Measurements from ENCODE around the gene TGM6. TPM values are rescaled to one million over a fixed set of nuclear protein-coding genes. Genes with fewer than 3 reads are reported as not detected.

Gene TGM6
- total RNA-seq, 2 donors from 2014 or later, result not detected

DNA sequence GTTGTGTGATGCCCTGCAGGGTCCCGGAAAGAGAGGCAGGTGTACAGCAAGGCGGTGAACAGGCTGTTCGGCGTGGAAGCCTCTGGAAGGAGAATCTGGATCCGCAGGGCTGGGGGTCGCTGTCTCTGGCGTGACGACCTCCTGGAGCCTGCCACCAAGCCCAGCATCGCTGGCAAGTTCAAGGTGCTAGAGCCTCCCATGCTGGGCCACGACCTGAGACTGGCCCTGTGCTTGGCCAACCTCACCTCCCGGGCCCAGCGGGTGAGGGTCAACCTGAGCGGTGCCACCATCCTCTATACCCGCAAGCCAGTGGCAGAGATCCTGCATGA is 36.5 kb downstream of the TGM6 start:
- H3K4me3 ChIP-seq, result no peak overlapping the region
- no peak overlapping the region for H3K27ac ChIP-seq
- no peaks in the 10 kb centered on the region for H3K36me3 ChIP-seq
- no peaks in the 10 kb centered on the region for H3K27me3 ChIP-seq
- no peaks in the 10 kb centered on the region for H3K4me1 ChIP-seq
- peak; percentile 26 for DNase-seq (ENCODE audit: low spot score)
- TF ChIP-seq, protein P1, sequence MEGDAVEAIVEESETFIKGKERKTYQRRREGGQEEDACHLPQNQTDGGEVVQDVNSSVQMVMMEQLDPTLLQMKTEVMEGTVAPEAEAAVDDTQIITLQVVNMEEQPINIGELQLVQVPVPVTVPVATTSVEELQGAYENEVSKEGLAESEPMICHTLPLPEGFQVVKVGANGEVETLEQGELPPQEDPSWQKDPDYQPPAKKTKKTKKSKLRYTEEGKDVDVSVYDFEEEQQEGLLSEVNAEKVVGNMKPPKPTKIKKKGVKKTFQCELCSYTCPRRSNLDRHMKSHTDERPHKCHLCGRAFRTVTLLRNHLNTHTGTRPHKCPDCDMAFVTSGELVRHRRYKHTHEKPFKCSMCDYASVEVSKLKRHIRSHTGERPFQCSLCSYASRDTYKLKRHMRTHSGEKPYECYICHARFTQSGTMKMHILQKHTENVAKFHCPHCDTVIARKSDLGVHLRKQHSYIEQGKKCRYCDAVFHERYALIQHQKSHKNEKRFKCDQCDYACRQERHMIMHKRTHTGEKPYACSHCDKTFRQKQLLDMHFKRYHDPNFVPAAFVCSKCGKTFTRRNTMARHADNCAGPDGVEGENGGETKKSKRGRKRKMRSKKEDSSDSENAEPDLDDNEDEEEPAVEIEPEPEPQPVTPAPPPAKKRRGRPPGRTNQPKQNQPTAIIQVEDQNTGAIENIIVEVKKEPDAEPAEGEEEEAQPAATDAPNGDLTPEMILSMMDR (IDR thresholded peaks at IDR 0.05), result no peak
- no peaks in the 10 kb centered on the region for H3K9me3 ChIP-seq

DNA sequence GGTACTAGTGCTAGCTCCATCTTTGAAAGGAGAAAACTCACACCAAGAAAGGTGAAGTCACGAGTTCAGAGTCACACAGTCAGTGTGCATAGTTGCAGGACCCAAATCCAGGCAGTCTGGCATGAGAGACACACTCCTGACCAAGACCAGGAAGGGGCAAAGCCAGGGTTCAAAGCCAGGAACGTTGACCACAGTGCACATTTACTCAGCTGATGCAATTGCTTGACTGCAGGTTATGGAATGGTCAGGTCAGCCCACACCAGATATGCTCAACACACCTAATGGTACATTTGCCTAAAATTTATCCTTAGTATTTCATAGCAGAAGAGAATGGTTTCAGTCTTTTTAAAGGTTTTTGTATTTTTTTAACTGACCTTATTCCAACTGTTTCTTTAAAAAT is 37.7 kb downstream of the TGM6 start:
- no peak overlapping the region for H3K4me3 ChIP-seq
- H3K27ac ChIP-seq, result no peak overlapping the region
- no peaks in the 10 kb centered on the region for H3K4me1 ChIP-seq
- TF ChIP-seq, protein P1 (IDR thresholded peaks at IDR 0.05), result no peak
- H3K36me3 ChIP-seq, result no peaks in the 10 kb centered on the region
- no peaks in the 10 kb centered on the region for H3K27me3 ChIP-seq
- no peaks in the 10 kb centered on the region for H3K9me3 ChIP-seq
- no peak for DNase-seq (ENCODE audit: low spot score)

DNA sequence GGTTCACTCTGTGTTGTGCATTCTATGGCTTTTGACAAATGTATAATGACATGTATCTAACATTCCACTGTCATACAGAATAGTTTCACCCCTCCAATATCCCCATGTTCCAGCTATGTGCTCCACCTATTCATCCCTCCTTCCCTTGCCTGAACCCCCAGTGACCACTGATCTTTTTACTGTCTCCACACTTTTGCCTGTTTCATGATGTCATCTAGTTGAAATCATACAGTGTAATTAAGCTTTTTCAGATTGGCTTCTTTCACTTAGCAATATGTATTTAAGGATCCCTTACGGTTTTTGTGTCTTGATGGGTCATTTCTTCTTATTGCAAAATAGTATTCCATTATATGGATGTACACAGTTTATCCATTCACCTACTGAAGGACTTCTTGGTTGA is 39.8 kb downstream of the TGM6 start:
- no peak overlapping the region for H3K27ac ChIP-seq
- DNase-seq (ENCODE audit: low spot score), result no peak
- no peaks in the 10 kb centered on the region for H3K4me1 ChIP-seq
- no peaks in the 10 kb centered on the region for H3K36me3 ChIP-seq
- no peak overlapping the region for H3K4me3 ChIP-seq
- TF ChIP-seq, protein P1 (IDR thresholded peaks at IDR 0.05), result no peak
- H3K27me3 ChIP-seq, result no peaks in the 10 kb centered on the region
- H3K9me3 ChIP-seq, result peaks cover 0 to 2% of the 10 kb centered on the region in 2 donors

DNA sequence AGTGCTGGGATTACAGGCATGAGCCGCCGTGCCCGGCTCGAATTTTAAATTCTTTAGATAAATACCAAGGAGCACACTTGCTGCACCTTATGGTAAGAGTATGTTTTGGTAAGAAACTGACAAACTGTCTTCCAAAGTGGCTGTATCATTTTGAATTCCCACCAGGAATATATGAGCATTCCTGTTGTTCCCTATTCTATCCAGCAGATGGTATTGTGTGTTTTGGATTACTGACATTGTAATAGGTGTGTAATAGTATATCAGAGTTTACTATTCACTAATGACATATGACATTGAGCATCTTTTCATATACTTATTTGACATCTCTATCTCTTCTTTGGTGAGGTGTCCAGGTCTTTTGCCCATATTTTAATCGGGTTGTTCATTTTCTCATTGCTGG is 40.5 kb downstream of the TGM6 start:
- Histone ChIP-seq H3K27me3 (no peaks in the 10 kb centered on the region), H3K4me3 (no peak overlapping the region), H3K9me3 (peaks cover 0 to 8% of the 10 kb centered on the region in 2 donors), H3K27ac (no peak overlapping the region), H3K4me1 (no peaks in the 10 kb centered on the region), H3K36me3 (no peaks in the 10 kb centered on the region)
- TF ChIP-seq, protein P1 (IDR thresholded peaks at IDR 0.05), result no peak
- no peak for DNase-seq (ENCODE audit: low spot score)

DNA sequence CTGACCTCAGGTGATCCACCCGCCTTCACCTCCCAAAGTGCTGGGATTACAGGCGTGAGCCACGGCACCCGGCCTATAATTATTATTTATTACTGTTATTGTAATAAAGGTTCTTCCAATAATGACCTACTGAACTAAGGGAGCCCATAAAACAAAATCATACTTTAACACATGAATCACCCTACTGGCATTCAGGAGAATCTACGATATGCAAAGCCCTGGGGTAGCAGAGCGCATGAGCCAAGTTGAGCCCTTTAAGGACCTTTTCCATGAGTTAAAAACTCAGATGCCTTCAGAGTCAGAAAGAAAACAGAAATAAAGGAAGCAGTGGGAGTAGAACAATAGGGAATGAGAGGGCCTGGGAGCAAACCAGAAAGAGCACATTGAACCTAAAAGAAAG is 48.4 kb downstream of the TGM6 start:
- TF ChIP-seq, protein P1 (IDR thresholded peaks at IDR 0.05), result no peak
- no peak for DNase-seq (ENCODE audit: low spot score)
- Histone ChIP-seq H3K9me3 (peaks cover 0 to 8% of the 10 kb centered on the region in 2 donors), H3K4me1 (no peaks in the 10 kb centered on the region), H3K36me3 (no peaks in the 10 kb centered on the region), H3K27me3 (no peaks in the 10 kb centered on the region), H3K27ac (no peak overlapping the region), H3K4me3 (no peak overlapping the region)

DNA sequence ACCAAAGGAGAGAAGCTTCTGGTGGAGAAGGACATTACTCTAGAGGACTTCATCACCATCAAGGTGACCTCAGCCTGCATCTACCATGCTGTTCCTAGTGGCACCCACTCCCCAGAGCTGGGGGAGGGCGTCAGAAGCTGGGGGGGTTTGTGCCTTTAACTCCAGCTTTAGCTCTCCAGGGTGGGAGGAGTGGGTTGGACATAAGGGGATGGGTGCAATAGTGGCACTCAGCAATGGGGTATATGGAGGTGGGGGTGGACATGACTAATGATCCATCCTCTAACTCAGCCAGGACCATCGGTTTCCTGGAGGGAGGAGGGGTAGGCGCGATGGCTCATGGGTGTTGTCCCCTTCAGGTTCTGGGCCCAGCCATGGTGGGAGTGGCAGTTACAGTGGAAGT is 49.8 kb downstream of the TGM6 start:
- Histone ChIP-seq H3K9me3 (peaks cover 0 to 6% of the 10 kb centered on the region in 2 donors), H3K4me3 (no peak overlapping the region), H3K36me3 (no peaks in the 10 kb centered on the region), H3K27me3 (no peaks in the 10 kb centered on the region), H3K27ac (no peak overlapping the region), H3K4me1 (no peaks in the 10 kb centered on the region)
- TF ChIP-seq, protein P1 (IDR thresholded peaks at IDR 0.05), result no peak
- no peak for DNase-seq (ENCODE audit: low spot score)
